HepG2 (cell line): Measurements from ENCODE around the gene CGNL1.

ENCODE experiments used
- ARHGAP35 ChIP-seq: sonication (generic); formaldehyde crosslinking; IDR thresholded peaks from 2 replicates; pipeline ENCODE4 v1.9.0; 2022; ENCODE audit warnings: mild to moderate bottlenecking, inconsistent platforms, moderate library complexity, missing genetic modification reagents, borderline replicate concordance
- CCAR2 ChIP-seq: fragments of 200-400 bp; formaldehyde crosslinking; optimal IDR thresholded peaks from 2 replicates; pipeline ENCODE3; 2018; ENCODE audit warnings: low read depth, mild to moderate bottlenecking, low read length, moderate library complexity
- IKZF1 ChIP-seq: fragments of 450-650 bp; IDR thresholded peaks from 2 replicates; pipeline ENCODE4 v1.7.1; 2016
- KAT2B ChIP-seq: fragments of 150-350 bp; IDR thresholded peaks from 2 replicates; pipeline ENCODE4 v1.6.1; 2014; ENCODE audit warnings: low read depth, low read length, borderline replicate concordance
- POLR2AphosphoS2 ChIP-seq: IDR thresholded peaks from 2 replicates; pipeline ENCODE4 v1.6.1; 2011; ENCODE audit warnings: low read depth, low read length, improper control_type of control experiment
- SMARCE1 ChIP-seq: fragments of 450-650 bp; IDR thresholded peaks from 2 replicates; pipeline ENCODE4 v1.6.1; 2017; ENCODE audit warnings: borderline replicate concordance
- TAF1 ChIP-seq: sonication (generic); formaldehyde crosslinking; IDR thresholded peaks from 2 replicates; pipeline ENCODE4 v1.4.0; 2020; ENCODE audit warnings: missing genetic modification reagents
- ZFYVE20 ChIP-seq: sonication (generic); formaldehyde crosslinking; IDR thresholded peaks from 2 replicates; pipeline ENCODE4 v1.8.0; 2023; ENCODE audit warnings: low read depth, mild to moderate bottlenecking, moderate library complexity, missing genetic modification reagents, borderline replicate concordance
- ZNF12 ChIP-seq: sonication (generic); formaldehyde crosslinking; IDR thresholded peaks from 2 replicates; pipeline ENCODE4 v1.5.0; 2020; ENCODE audit warnings: missing genetic modification reagents
- ZNF337 ChIP-seq: sonication (generic); formaldehyde crosslinking; IDR thresholded peaks from 2 replicates; pipeline ENCODE4 v1.5.1; 2020; ENCODE audit warnings: missing genetic modification reagents, low read depth, mild to moderate bottlenecking, borderline replicate concordance
- ZNF792 ChIP-seq: IDR thresholded peaks from 2 replicates; pipeline ENCODE4 v1.6.1; 2016
- TF ChIP-seq, protein P1 (sequence below): sonication (generic); formaldehyde crosslinking; IDR thresholded peaks from 2 replicates; pipeline ENCODE4 v1.5.0; 2020; ENCODE audit warnings: mild to moderate bottlenecking, missing genetic modification reagents, moderate library complexity
- TF ChIP-seq, protein P2 (sequence below): fragments of 450-650 bp; IDR thresholded peaks from 2 replicates; pipeline ENCODE4 v1.6.1; 2017
- TF ChIP-seq, protein P3 (sequence below): IDR thresholded peaks from 2 replicates; pipeline ENCODE4 v1.6.1; 2016; ENCODE audit warnings: missing compliant biosample characterization, missing genetic modification reagents, borderline replicate concordance

DNA sequence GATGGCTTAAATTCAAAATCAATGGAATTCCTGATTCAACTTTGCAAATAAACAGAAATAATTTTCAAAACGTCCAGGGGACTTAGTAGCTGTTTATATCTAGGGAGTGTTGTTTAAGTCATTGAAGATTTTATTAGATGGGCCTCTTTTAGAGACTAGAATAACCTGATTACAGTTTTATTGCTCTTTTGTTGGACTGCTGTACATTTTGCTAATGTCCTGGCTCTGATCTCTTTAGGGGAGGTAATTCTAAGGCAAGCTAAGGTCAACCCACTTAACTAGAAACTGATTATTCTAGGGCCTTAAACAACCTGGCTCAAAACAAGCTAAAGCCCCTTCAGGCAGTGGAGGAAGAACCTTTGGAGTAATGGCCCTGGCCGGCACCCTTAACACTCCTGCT lies 153.4 kb downstream of the CGNL1 start:
- TF ChIP-seq, protein P1, sequence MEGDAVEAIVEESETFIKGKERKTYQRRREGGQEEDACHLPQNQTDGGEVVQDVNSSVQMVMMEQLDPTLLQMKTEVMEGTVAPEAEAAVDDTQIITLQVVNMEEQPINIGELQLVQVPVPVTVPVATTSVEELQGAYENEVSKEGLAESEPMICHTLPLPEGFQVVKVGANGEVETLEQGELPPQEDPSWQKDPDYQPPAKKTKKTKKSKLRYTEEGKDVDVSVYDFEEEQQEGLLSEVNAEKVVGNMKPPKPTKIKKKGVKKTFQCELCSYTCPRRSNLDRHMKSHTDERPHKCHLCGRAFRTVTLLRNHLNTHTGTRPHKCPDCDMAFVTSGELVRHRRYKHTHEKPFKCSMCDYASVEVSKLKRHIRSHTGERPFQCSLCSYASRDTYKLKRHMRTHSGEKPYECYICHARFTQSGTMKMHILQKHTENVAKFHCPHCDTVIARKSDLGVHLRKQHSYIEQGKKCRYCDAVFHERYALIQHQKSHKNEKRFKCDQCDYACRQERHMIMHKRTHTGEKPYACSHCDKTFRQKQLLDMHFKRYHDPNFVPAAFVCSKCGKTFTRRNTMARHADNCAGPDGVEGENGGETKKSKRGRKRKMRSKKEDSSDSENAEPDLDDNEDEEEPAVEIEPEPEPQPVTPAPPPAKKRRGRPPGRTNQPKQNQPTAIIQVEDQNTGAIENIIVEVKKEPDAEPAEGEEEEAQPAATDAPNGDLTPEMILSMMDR: no peak
- no peak for TF ChIP-seq SMARCE1
- TF ChIP-seq ZNF337 (CRISPR knock-in tag): no peak
- TF ChIP-seq ARHGAP35 (CRISPR knock-in tag): no peak
- no peak for TF ChIP-seq CCAR2
- no peak for TF ChIP-seq TAF1
- TF ChIP-seq, protein P2, sequence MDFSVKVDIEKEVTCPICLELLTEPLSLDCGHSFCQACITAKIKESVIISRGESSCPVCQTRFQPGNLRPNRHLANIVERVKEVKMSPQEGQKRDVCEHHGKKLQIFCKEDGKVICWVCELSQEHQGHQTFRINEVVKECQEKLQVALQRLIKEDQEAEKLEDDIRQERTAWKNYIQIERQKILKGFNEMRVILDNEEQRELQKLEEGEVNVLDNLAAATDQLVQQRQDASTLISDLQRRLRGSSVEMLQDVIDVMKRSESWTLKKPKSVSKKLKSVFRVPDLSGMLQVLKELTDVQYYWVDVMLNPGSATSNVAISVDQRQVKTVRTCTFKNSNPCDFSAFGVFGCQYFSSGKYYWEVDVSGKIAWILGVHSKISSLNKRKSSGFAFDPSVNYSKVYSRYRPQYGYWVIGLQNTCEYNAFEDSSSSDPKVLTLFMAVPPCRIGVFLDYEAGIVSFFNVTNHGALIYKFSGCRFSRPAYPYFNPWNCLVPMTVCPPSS: no peak
- TF ChIP-seq, protein P3, sequence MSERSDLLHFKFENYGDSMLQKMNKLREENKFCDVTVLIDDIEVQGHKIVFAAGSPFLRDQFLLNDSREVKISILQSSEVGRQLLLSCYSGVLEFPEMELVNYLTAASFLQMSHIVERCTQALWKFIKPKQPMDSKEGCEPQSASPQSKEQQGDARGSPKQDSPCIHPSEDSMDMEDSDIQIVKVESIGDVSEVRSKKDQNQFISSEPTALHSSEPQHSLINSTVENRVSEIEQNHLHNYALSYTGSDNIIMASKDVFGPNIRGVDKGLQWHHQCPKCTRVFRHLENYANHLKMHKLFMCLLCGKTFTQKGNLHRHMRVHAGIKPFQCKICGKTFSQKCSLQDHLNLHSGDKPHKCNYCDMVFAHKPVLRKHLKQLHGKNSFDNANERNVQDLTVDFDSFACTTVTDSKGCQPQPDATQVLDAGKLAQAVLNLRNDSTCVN (CRISPR knock-in tag): no peak
- no peak for TF ChIP-seq ZFYVE20 (CRISPR knock-in tag)
- no peak for TF ChIP-seq POLR2AphosphoS2
- no peak for TF ChIP-seq KAT2B
- TF ChIP-seq ZNF12 (CRISPR knock-in tag): no peak
- no peak for TF ChIP-seq ZNF792 (CRISPR knock-in tag)
- no peak for TF ChIP-seq IKZF1
